ENCODE measurements around the gene COPS7B. TPM values are rescaled to one million over a fixed set of nuclear protein-coding genes. Genes with fewer than 3 reads are reported as not detected.

COPS7B gene
- total and polyA plus RNA-seq, 10 of the 15 experiments (the other 5 are each of a cell fraction or from before 2014, with no cell fraction given): 6.3 to 58.8 (median 40.4) TPM

DNA sequence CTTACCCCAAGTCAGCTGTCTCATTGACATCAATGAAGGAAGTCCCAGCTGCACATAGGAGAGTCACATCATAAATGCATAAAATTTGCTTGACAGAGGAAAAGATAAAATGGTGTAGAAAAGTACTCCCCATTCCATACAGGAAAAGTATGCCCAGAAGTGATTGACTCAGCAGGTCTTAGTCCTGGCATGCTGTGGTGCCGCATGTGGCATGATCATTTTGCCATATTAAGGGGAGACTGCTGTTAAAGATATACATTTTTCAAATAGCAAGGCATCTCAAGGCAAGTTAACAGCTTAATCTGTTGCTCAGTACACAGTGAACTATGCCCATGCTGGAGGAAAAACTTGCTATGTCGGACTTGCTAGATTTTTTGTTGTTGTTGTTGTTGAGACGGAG, 8.1 kb downstream of the COPS7B start:
- ChIA-PET RAD21 (ENCODE audit: unreplicated experiment) (no interaction called here), SMC1A (ENCODE audit: uncharacterized antibody, unreplicated experiment) (no interaction called here), CTCF (interaction anchor here (1.0 to 2.0 kb wide), 2 partner anchors 85 to 117 kb away, joined by 3 to 4 read pairs; no protein-coding TSS in a partner anchor), POLR2A (no interaction called here)
- H3K79me2 ChIP-seq (ENCODE audit: control insufficient read depth, insufficient read depth, low read length): no peaks in the 10 kb centered on the region; the same call in 1 of the 2 replicates
- FAIRE-seq: no peak
- no peaks in the 10 kb centered on the region for H4K20me1 ChIP-seq (ENCODE audit: control insufficient read depth, insufficient read depth)
- TF ChIP-seq PML (IDR thresholded peaks at IDR 0.05; ENCODE audit: low read length) (no peak), MYC (IDR thresholded peaks at IDR 0.05; ENCODE audit: insufficient read depth, insufficient read length, insufficient replicate concordance, low read length, severe bottlenecking) (no peak), IKZF1 (conservative IDR thresholded peaks at IDR 0.05) (no peak)
- TF ChIP-seq, protein P1, sequence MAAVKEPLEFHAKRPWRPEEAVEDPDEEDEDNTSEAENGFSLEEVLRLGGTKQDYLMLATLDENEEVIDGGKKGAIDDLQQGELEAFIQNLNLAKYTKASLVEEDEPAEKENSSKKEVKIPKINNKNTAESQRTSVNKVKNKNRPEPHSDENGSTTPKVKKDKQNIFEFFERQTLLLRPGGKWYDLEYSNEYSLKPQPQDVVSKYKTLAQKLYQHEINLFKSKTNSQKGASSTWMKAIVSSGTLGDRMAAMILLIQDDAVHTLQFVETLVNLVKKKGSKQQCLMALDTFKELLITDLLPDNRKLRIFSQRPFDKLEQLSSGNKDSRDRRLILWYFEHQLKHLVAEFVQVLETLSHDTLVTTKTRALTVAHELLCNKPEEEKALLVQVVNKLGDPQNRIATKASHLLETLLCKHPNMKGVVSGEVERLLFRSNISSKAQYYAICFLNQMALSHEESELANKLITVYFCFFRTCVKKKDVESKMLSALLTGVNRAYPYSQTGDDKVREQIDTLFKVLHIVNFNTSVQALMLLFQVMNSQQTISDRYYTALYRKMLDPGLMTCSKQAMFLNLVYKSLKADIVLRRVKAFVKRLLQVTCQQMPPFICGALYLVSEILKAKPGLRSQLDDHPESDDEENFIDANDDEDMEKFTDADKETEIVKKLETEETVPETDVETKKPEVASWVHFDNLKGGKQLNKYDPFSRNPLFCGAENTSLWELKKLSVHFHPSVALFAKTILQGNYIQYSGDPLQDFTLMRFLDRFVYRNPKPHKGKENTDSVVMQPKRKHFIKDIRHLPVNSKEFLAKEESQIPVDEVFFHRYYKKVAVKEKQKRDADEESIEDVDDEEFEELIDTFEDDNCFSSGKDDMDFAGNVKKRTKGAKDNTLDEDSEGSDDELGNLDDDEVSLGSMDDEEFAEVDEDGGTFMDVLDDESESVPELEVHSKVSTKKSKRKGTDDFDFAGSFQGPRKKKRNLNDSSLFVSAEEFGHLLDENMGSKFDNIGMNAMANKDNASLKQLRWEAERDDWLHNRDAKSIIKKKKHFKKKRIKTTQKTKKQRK (IDR thresholded peaks at IDR 0.05; ENCODE audit: low read depth, low read length): no peak
- in situ Hi-C loops (cut with MboI) (no loop called here), intact Hi-C loops (cut with micrococcal nuclease; ENCODE audit: unreplicated experiment) (no loop called here)
- no peak overlapping the region for H3K9ac ChIP-seq (ENCODE audit: control insufficient read depth, insufficient read depth, low read length)
- no peak overlapping the region for H2AFZ ChIP-seq (ENCODE audit: control insufficient read depth, low read depth, low read length)
- ATAC-seq: no peak
- no peaks in the 10 kb centered on the region for H3K27me3 ChIP-seq (replicated peaks in 1 of 2; ENCODE audit: control insufficient read depth in 2 of 2, insufficient read depth in 2 of 2, low read length in 1 of 2)
- H3K27ac ChIP-seq (ENCODE audit: control insufficient read depth, insufficient read depth): no peak overlapping the region
- H3K36me3 ChIP-seq (ENCODE audit: control insufficient read depth in 2 of 2, insufficient read depth in 2 of 2, low read length in 1 of 2): peaks cover 17 to 28% of the 10 kb centered on the region in 2 experiments
- H3K4me1 ChIP-seq (ENCODE audit: control insufficient read depth, insufficient read depth, low read length): no peaks in the 10 kb centered on the region
- H3K4me2 ChIP-seq (ENCODE audit: control insufficient read depth, insufficient read depth): no peak overlapping the region
- no TSS peak for BruUV-seq (replicated peaks)
- no peak for DNase-seq (ENCODE audit: low read depth, low spot score)
- 98% methylated on average over 3 of the region's 3 CpGs for WGBS (ENCODE audit: insufficient coverage, insufficient replicate concordance, low lambda C conversion rate, missing lambda C conversion rate)
- no peak overlapping the region for H3K4me3 ChIP-seq
- no peaks in the 10 kb centered on the region for H3K9me3 ChIP-seq (replicated peaks; ENCODE audit: control insufficient read depth, insufficient read depth, low read length)

All from GM12878 (cell line).